Stimulated activated CD4-positive, alpha-beta T cell treated with anti-CD3 and anti-CD28 coated beads, Interleukin-15, amount 100 ng/mL, for 48 hours (primary cell): ENCODE measurements around the gene OR51D1.

Source experiments
- DNase-seq, 2 donors: peaks; one replicate each; pipeline ENCODE4 v3.0.0-alpha.2; 2020; ENCODE audit warnings: low read depth in 2 of 2

Gene OR51D1

GRCh38 chr11:4644233-4644632, 7.0 kb downstream of the OR51D1 start:
- no peak for DNase-seq

- DNase-seq = no peak
These were observed 8.7 kb downstream of the OR51D1 start for GRCh38 chr11:4645974-4646373.

GRCh38 chr11:4647766-4648165, 10.5 kb downstream of the OR51D1 start:
- DNase-seq = no peak

- DNase-seq = no peak
These were observed 17.5 kb downstream of the OR51D1 start for GRCh38 chr11:4654635-4655369.

- DNase-seq = no peak
These were observed 21.6 kb downstream of the OR51D1 start for GRCh38 chr11:4658629-4659445.

GRCh38 chr11:4662876-4663275, 25.6 kb downstream of the OR51D1 start:
- no peak for DNase-seq

- no peak for DNase-seq
These were observed 26.9 kb downstream of the OR51D1 start for GRCh38 chr11:4664183-4664582.

- no peak for DNase-seq
These were observed 27.5 kb downstream of the OR51D1 start for GRCh38 chr11:4664786-4665185.

GRCh38 chr11:4665424-4665823, 28.1 kb downstream of the OR51D1 start:
- no peak for DNase-seq

GRCh38 chr11:4671741-4672140, 34.5 kb downstream of the OR51D1 start:
- DNase-seq = no peak

- DNase-seq = no peak
These were observed 35.2 kb downstream of the OR51D1 start for GRCh38 chr11:4672470-4672869.

- DNase-seq = no peak
These were observed 36.5 kb downstream of the OR51D1 start for GRCh38 chr11:4673781-4674180.

GRCh38 chr11:4677948-4678347, 40.7 kb downstream of the OR51D1 start:
- DNase-seq = no peak

- no peak for DNase-seq
These were observed 43.1 kb downstream of the OR51D1 start for GRCh38 chr11:4680341-4680740.

GRCh38 chr11:4682623-4683419, 45.5 kb downstream of the OR51D1 start:
- DNase-seq = no peak

- no peak for DNase-seq
These were observed 47.5 kb downstream of the OR51D1 start for GRCh38 chr11:4684631-4685285.
